Stimulated activated CD4-positive, alpha-beta T cell treated with anti-CD3 and anti-CD28 coated beads, Interleukin-2, amount 100 ng/mL, for 24 hours (primary cell): ENCODE data around the gene TRAPPC6A.

Source experiments
- DNase-seq, 2 donors: peaks; one replicate each; pipeline ENCODE4 v3.0.0-alpha.2; 2020

The TRAPPC6A gene

GRCh38 chr19:45177817-45178261 lies at the start of gene TRAPPC6A:
TRAPPC6A (minus strand) TSS chr19:45178237; CDS start chr19:45178218, 19 bp downstream.
- DNase-seq = no peak

- DNase-seq = no peak
Measured at GRCh38 chr19:45224645-45225044, 46.6 kb upstream of the TRAPPC6A start.

GRCh38 chr19:45223879-45224278 lies 45.8 kb upstream of the TRAPPC6A start:
- DNase-seq = no peak

GRCh38 chr19:45222724-45223123 lies 44.7 kb upstream of the TRAPPC6A start:
- DNase-seq = no peak

- no peak for DNase-seq
Measured at GRCh38 chr19:45218911-45219743, 41.1 kb upstream of the TRAPPC6A start.

GRCh38 chr19:45218426-45218825 lies 40.4 kb upstream of the TRAPPC6A start:
- no peak for DNase-seq

- DNase-seq = no peak
Measured at GRCh38 chr19:45217957-45218334, 39.9 kb upstream of the TRAPPC6A start.

GRCh38 chr19:45217193-45217956 lies 39.3 kb upstream of the TRAPPC6A start:
- DNase-seq = no peak

GRCh38 chr19:45216667-45217066 lies 38.6 kb upstream of the TRAPPC6A start:
- no peak for DNase-seq

- no peak for DNase-seq
Measured at GRCh38 chr19:45215391-45216191, 37.6 kb upstream of the TRAPPC6A start.

GRCh38 chr19:45213031-45213430 lies 35.0 kb upstream of the TRAPPC6A start:
- DNase-seq = no peak

GRCh38 chr19:45211751-45212381 lies 33.8 kb upstream of the TRAPPC6A start:
- no peak for DNase-seq

GRCh38 chr19:45206328-45206727 lies 28.3 kb upstream of the TRAPPC6A start:
- no peak for DNase-seq

- no peak for DNase-seq
Measured at GRCh38 chr19:45205810-45206209, 27.8 kb upstream of the TRAPPC6A start.

GRCh38 chr19:45202637-45203036 lies 24.6 kb upstream of the TRAPPC6A start:
- no peak for DNase-seq

GRCh38 chr19:45200568-45200967 lies 22.5 kb upstream of the TRAPPC6A start:
- no peak for DNase-seq

- no peak for DNase-seq
Measured at GRCh38 chr19:45195764-45196163, 17.7 kb upstream of the TRAPPC6A start.

- no peak for DNase-seq
Measured at GRCh38 chr19:45191375-45191774, 13.3 kb upstream of the TRAPPC6A start.

GRCh38 chr19:45189971-45190370 lies 11.9 kb upstream of the TRAPPC6A start:
- DNase-seq = no peak

- no peak for DNase-seq
Measured at GRCh38 chr19:45187421-45188100, 9.5 kb upstream of the TRAPPC6A start.

- DNase-seq = no peak
Measured at GRCh38 chr19:45186509-45187334, 8.7 kb upstream of the TRAPPC6A start.
